ENCODE results near the gene EFTUD2. TPM values are rescaled to one million over a fixed set of nuclear protein-coding genes. Genes with fewer than 3 reads are reported as not detected.

The EFTUD2 gene
- total RNA-seq, 1 donor from 2014 or later, result 102 TPM

DNA sequence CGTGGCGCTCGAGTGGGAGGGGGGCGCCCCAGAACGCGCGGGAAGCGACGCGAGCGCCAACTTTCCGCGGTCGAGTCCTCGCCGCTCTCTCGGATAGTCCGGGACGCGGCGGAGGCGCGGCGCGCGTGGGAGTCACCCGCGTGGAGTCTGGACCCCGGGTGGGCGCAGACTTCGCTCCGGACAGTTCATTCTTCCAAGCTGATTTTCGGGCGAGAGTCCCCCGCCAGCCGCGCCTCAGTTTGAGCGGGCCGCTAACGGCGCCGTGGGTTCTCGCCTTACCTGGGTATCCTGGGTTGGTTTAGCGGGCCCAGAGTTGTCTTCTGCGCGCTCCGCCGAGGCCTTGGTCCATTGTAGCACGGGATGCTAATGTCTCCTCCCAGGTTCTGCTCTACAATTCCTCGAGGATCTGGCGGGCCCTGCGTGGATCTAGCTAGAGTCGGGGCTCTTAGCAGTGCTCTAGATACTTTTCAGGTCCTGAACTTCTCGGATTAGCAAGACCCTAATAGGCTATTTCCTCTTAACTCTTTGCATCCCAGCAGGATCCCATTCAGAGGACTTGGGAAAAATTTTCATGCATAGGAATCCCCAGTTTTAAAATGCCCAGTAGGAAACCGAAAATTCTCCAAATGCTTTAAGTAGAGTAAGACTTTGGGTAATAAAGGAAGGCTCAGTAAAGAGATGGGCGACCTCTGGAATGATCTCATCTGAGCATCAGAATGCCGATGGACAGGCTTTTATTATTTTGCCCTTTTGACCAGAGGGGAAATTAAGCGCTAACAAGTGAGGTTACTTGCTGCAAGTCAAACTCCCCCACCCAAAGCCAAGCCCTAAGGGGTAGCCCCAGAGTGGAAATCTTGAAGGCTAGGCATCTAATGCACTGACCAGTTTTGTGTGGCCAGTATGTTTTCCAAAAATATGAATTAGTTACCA, 68.6 kb downstream of the EFTUD2 start:
- TF ChIP-seq, protein P1, sequence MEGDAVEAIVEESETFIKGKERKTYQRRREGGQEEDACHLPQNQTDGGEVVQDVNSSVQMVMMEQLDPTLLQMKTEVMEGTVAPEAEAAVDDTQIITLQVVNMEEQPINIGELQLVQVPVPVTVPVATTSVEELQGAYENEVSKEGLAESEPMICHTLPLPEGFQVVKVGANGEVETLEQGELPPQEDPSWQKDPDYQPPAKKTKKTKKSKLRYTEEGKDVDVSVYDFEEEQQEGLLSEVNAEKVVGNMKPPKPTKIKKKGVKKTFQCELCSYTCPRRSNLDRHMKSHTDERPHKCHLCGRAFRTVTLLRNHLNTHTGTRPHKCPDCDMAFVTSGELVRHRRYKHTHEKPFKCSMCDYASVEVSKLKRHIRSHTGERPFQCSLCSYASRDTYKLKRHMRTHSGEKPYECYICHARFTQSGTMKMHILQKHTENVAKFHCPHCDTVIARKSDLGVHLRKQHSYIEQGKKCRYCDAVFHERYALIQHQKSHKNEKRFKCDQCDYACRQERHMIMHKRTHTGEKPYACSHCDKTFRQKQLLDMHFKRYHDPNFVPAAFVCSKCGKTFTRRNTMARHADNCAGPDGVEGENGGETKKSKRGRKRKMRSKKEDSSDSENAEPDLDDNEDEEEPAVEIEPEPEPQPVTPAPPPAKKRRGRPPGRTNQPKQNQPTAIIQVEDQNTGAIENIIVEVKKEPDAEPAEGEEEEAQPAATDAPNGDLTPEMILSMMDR (IDR thresholded peaks at IDR 0.05), result no peak
- no peak for DNase-seq (ENCODE audit: extremely low spot score, unreplicated experiment)
- Mint-ChIP-seq H3K4me3 (ENCODE audit: unreplicated experiment) (peak overlapping the region; percentile 77), H3K9me3 (ENCODE audit: unreplicated experiment) (no peaks in the 10 kb centered on the region), H3K36me3 (ENCODE audit: unreplicated experiment) (no peaks in the 10 kb centered on the region), H3K27ac (ENCODE audit: unreplicated experiment) (peak overlapping the region; percentile 77), H3K27me3 (ENCODE audit: unreplicated experiment) (no peaks in the 10 kb centered on the region), H3K4me1 (ENCODE audit: unreplicated experiment) (peaks cover 32% of the 10 kb centered on the region)

DNA sequence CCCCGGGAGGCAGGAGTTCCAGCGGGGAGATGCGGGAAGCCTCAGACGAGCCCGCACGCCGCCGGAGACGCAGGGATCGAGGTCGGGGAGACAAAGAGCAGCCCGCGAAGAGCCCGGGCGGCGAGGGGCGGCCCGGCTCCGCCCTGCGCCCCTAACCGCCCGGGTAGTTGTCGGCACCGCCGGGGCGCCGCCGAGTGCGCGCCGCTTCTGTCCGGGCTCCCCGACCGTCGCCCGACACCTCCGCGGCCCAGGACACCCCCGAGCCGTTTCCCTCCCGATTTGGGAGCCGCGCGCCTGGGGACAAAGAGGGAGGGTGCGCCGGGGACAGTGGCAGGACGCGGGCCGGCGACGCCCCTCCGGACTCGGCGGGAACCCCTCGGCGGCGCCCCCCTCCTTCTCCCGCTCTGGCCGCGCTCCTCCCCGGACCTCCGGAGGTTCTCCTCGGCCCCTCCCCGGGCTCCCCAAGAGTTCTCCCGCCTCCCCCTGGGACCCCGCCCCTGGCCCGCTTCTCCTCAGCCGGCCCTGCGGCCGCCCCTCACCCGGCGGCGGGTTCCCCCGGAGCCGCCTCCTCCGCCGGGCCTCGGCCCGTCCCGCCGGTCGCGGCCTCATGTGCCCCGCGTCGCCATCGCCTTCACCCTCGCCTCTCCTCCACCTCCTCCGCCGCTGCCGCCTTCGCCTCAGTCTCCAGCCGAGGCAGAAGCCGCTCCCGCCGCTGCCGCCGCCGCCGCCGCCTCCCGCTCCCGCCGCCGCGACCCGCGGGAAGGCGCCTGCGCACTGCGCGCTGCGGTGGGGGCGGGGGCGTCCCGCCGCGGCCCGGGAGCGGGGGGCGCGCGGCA, 69.5 kb downstream of the EFTUD2 start, which contains the start of gene GJC1:
Gene GJC1 (minus strand): TSS at position 765 of the 836 bp plus-strand sequence. CDS start 24,470 bp downstream, outside the sequence.
- Mint-ChIP-seq H3K9me3 (ENCODE audit: unreplicated experiment) (no peaks in the 10 kb centered on the region), H3K27me3 (ENCODE audit: unreplicated experiment) (no peaks in the 10 kb centered on the region), H3K4me1 (ENCODE audit: unreplicated experiment) (peaks cover 32% of the 10 kb centered on the region), H3K36me3 (ENCODE audit: unreplicated experiment) (no peaks in the 10 kb centered on the region), H3K27ac (ENCODE audit: unreplicated experiment) (peak within 1 kb of the TSS; percentile 91), H3K4me3 (ENCODE audit: unreplicated experiment) (peak within 1 kb of the TSS; percentile 96)
- DNase-seq (ENCODE audit: extremely low spot score, unreplicated experiment), result peak; percentile 85
- TF ChIP-seq, protein P1 (IDR thresholded peaks at IDR 0.05), result no peak

DNA sequence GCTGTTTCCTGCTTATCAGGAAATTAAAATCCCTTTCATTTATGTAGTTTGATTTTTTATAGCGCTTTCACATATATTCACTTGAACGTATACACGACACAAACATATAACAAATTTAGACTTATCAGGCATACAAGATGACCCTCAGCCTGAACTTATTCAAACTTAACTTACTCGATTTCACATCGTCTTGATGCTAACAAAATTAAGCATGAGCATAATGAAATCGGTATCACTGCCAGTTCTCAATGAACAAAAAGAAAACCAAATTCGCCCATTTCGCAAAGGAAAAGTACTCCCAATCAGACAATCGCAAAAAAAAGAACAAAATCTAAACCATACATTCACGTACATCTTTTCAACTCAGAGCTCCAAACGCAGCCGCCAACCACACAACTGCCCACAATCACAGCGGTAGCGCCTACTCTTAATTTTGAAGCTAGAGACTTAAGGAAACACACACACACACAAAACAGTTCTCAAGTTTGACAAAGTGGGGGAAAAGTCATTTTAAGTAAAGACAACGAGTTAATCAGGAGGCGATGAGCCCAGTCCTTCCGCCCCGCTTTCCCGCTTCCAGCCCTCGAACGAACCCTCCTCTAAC, 70.2 kb downstream of the EFTUD2 start:
- TF ChIP-seq, protein P1 (IDR thresholded peaks at IDR 0.05), result no peak
- DNase-seq (ENCODE audit: extremely low spot score, unreplicated experiment), result no peak
- Mint-ChIP-seq H3K4me1 (ENCODE audit: unreplicated experiment) (peaks cover 32% of the 10 kb centered on the region), H3K27me3 (ENCODE audit: unreplicated experiment) (no peaks in the 10 kb centered on the region), H3K27ac (ENCODE audit: unreplicated experiment) (peak overlapping the region; percentile 91), H3K9me3 (ENCODE audit: unreplicated experiment) (no peaks in the 10 kb centered on the region), H3K4me3 (ENCODE audit: unreplicated experiment) (peak overlapping the region; percentile 96), H3K36me3 (ENCODE audit: unreplicated experiment) (no peaks in the 10 kb centered on the region)

DNA sequence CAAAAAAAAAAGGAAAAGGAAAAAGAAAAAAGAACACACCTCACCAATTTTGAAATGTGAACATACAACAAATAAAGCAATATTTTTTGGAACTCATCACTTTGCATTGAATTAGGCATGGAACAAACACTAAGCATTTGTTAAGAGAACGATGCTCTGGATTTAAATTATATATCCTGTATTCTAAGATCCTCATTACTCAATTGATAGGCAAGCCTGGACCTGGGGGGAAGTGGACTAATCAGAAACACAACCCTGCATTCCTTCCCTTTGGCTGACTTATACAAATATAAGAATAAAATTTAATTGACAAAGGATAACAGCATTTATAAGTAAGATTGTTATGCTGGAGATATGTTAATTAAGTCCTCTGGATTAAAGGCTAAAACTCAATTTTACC, 71.4 kb downstream of the EFTUD2 start:
- Mint-ChIP-seq H3K27me3 (ENCODE audit: unreplicated experiment) (no peaks in the 10 kb centered on the region), H3K27ac (ENCODE audit: unreplicated experiment) (peak overlapping the region; percentile 62), H3K36me3 (ENCODE audit: unreplicated experiment) (no peaks in the 10 kb centered on the region), H3K4me1 (ENCODE audit: unreplicated experiment) (peaks cover 35% of the 10 kb centered on the region), H3K9me3 (ENCODE audit: unreplicated experiment) (no peaks in the 10 kb centered on the region), H3K4me3 (ENCODE audit: unreplicated experiment) (peak overlapping the region; percentile 50)
- no peak for DNase-seq (ENCODE audit: extremely low spot score, unreplicated experiment)
- TF ChIP-seq, protein P1 (IDR thresholded peaks at IDR 0.05), result no peak

Measured in osteocyte (in vitro differentiated cells).